MM.1S (cell line): ENCODE results near the gene PTTG1IP.

ENCODE experiments used
- EZH2 ChIP-seq: fragments of 300-600 bp; sonication (generic); optimal IDR thresholded peaks from 2 replicates; pipeline ENCODE3; 2017; ENCODE audit warnings: low read depth, mild to moderate bottlenecking, antibody characterized with exemption, low read length, mixed read lengths
- TF ChIP-seq, protein P1 (sequence below): fragments of 300-600 bp; sonication (generic); IDR thresholded peaks from 2 replicates; pipeline ENCODE4 v1.5.1; 2016; ENCODE audit warnings: antibody characterized with exemption, low read length, mixed read lengths

DNA sequence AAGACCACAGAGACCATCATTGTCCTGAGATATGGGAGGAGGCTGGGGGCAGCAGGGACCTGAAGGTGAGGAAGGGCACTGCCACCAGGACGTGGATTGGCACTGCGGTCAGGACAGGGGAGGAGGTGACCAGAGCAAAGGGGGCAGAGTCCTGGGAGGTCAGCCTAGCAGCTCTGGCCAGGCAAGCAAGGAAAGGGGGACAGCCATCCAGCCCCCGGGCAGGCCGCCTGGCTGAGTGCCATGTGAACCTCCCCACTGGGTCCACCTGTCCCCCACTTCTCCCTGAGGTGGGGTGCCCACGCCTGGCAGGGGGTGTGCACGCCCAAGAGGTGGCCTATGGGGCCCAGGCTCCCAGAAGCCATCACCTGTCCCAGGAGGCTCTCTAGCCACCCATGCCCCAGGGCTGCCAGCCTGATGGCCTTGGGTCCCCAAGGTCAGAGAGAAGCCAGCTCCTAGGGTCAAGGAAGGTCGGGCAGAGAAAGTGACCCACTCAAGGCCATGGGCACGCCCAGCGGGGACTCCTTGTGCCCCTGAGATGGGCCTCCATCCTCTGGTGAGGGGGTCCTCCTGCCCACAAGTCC lies 17.6 kb upstream of the PTTG1IP start:
- TF ChIP-seq, protein P1, sequence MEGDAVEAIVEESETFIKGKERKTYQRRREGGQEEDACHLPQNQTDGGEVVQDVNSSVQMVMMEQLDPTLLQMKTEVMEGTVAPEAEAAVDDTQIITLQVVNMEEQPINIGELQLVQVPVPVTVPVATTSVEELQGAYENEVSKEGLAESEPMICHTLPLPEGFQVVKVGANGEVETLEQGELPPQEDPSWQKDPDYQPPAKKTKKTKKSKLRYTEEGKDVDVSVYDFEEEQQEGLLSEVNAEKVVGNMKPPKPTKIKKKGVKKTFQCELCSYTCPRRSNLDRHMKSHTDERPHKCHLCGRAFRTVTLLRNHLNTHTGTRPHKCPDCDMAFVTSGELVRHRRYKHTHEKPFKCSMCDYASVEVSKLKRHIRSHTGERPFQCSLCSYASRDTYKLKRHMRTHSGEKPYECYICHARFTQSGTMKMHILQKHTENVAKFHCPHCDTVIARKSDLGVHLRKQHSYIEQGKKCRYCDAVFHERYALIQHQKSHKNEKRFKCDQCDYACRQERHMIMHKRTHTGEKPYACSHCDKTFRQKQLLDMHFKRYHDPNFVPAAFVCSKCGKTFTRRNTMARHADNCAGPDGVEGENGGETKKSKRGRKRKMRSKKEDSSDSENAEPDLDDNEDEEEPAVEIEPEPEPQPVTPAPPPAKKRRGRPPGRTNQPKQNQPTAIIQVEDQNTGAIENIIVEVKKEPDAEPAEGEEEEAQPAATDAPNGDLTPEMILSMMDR: no peak
- TF ChIP-seq EZH2: no peak
